Sigmoid colon (tissue), 7 donors: ENCODE measurements around the gene SNCAIP. TPM values are rescaled to one million over a fixed set of nuclear protein-coding genes. Genes with fewer than 3 reads are reported as not detected.

ENCODE experiments used
- DNase-seq: peaks from one replicate; pipeline ENCODE4 v3.0.0-alpha.2; 2019
- H3K27ac ChIP-seq, 4 donors: fragments of 200-600 bp; sonication (generic); one replicate each; pipeline ENCODE4 v1.5.1; 2016 to 2019; ENCODE audit warnings: mild to moderate bottlenecking in 1 of 4
- H3K27me3 ChIP-seq, 3 donors: fragments of 200-600 bp; sonication (generic); one replicate each; pipeline ENCODE4 v1.5.1; 2019; ENCODE audit warnings: mild to moderate bottlenecking in 1 of 3
- H3K36me3 ChIP-seq, 4 donors: fragments of 200-600 bp; sonication (generic); one replicate each; pipeline ENCODE4 v1.5.1; 2016 to 2019
- H3K4me1 ChIP-seq, 4 donors: fragments of 200-600 bp; sonication (generic); one replicate each; pipeline ENCODE4 v1.5.1; 2017 to 2019
- H3K4me3 ChIP-seq, 4 donors: fragments of 200-600 bp; sonication (generic); one replicate each; pipeline ENCODE4 v1.5.1; 2017 to 2019; ENCODE audit warnings: mild to moderate bottlenecking in 2 of 4, moderate library complexity in 1 of 4
- H3K9me3 ChIP-seq, 4 donors: fragments of 200-600 bp in 3 of 4; sonication (generic) in 3 of 4; one replicate each; pipeline versions ENCODE4 v1.5.1 to v1.6.1; 2013 to 2019
- EP300 ChIP-seq, 4 donors: sonication (generic); formaldehyde crosslinking; IDR thresholded peaks; one replicate each; pipeline ENCODE4 v1.6.1; 2017; ENCODE audit warnings: antibody characterized with exemption in 4 of 4
- POLR2A ChIP-seq, 2 donors: fragments of 450-650 bp; IDR thresholded peaks; one replicate each; pipeline ENCODE4 v1.6.1; 2016; ENCODE audit warnings: antibody characterized with exemption in 2 of 2, mild to moderate bottlenecking in 2 of 2, moderate library complexity in 2 of 2
- POLR2AphosphoS5 ChIP-seq, 4 donors: sonication (generic); formaldehyde crosslinking; IDR thresholded peaks; one replicate each; pipeline ENCODE4 v1.6.1; 2017; ENCODE audit warnings: antibody characterized with exemption in 4 of 4
- WGBS, 2 donors: extraction: QIAGEN DNeasy Blood & Tissue Kit; methylation state at CpG; one replicate each; pipeline ENCODE4 v1.1.7; 2013; 5-methylcytosine and 5-hydroxymethylcytosine counted together
- intact Hi-C: fragments of 100-400 bp; cut with DNase I; formaldehyde crosslinking; loops from one replicate; pipeline ENCODE4 v1.15.1; 2023
- polyA plus RNA-seq, 3 donors: library from polyadenylated mRNA; stranded (reverse); fragments of 200-250 nt; gene quantifications; one replicate each; pipeline ENCODE4 v1.2.3, GENCODE V29; 2013
- total RNA-seq, 4 donors: library from RNA; depleted of rRNA; stranded (reverse); fragments of >200 nt; gene quantifications; one replicate each; pipeline ENCODE4 v1.1.0, GENCODE V29; 2016
- TF ChIP-seq, protein P1 (sequence below), 4 experiments: fragments of 450-650 bp in 3 of 4; fragments of 200-600 bp in 1 of 4; IDR thresholded peaks; one replicate each; pipeline ENCODE4 v1.5.1; 2016 to 2019; ENCODE audit warnings: antibody characterized with exemption in 4 of 4, mild to moderate bottlenecking in 3 of 4, moderate library complexity in 2 of 4
- donor health status: healthy with polysubstance abuse.
- donor health status: Bipolar disorder and iron deficiency.
- donor health status: healthy.

Gene SNCAIP
- total and polyA plus RNA-seq, 7 donors = 1.2 to 4.3 (median 3.2) TPM; not detected in 1

DNA sequence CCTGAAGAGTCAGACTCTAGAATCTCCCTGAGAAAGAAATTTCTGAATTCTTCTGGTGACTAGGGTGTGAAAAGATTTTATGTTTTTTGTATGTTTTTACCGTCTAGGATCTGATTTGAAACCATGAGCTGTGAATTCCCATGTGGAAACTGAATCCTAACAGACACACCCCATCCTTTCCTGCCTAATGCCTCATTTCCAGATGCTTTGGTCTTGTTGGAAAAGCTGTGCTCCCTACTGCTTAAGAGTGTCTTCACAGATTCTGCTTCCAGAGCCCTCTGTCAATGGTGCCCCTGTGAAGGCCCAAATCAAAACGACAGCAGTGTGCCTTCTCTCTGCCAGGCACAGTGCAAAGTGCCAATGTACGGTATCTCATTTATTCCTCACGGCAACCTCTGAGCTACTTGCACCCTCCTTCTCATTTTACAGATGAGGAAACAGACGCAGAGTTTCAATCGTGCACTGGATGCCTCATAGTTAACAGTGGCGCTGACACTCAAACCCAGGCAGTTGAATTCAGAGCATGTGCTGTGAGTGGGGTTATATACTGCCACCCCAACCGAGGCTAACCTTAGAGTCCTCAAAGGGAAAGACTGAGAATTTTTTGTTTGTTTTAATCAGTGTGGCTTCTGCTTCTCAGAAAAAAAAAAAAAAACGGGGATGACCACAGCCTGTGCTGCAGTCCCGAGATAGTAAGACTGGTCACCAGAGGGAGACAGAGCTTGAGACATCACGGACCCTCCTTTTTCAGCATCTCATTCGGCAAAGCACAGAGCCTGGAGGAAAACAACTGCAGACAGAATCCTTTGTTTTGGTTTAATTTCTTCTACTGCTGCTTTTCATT, 188.4 kb downstream of the SNCAIP start:
- peak; percentile 70 for DNase-seq

DNA sequence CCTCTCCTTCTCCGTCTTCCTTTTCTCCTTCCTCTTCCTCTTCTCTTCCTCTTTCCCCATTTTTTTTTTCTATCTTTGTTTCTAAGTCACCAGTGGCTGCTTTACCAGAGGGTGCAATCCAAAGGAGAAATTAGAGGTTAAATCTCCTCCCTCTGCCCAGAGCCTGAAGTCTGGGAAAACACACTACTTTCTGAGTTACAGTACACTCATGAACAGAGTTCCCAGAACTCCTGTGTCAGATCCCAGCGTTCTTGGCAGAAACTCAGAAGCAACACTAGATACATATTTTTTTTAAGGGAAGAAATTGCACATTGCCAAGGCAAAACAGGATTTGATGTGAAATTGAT, 189.0 kb downstream of the SNCAIP start:
- DNase-seq = no peak
- no peak overlapping the region for H3K4me3 ChIP-seq

More for the DNA sequence above, 188.4 kb downstream of the SNCAIP start:
- Histone ChIP-seq H3K27me3 (no peaks in the 10 kb centered on the region), H3K4me3 (no peak overlapping the region), H3K9me3 (no peaks in the 10 kb centered on the region), H3K27ac (peak overlapping the region in 3 of 4 donors; percentile 2 to 45 (median 16)), H3K36me3 (no peaks in the 10 kb centered on the region), H3K4me1 (peaks cover 0 to 13% (median 4%) of the 10 kb centered on the region in 4 donors)
- TF ChIP-seq POLR2A (IDR thresholded peaks at IDR 0.05) (no peak), EP300 (IDR thresholded peaks at IDR 0.05) (no peak), POLR2AphosphoS5 (IDR thresholded peaks at IDR 0.05) (no peak)
- TF ChIP-seq, protein P1, sequence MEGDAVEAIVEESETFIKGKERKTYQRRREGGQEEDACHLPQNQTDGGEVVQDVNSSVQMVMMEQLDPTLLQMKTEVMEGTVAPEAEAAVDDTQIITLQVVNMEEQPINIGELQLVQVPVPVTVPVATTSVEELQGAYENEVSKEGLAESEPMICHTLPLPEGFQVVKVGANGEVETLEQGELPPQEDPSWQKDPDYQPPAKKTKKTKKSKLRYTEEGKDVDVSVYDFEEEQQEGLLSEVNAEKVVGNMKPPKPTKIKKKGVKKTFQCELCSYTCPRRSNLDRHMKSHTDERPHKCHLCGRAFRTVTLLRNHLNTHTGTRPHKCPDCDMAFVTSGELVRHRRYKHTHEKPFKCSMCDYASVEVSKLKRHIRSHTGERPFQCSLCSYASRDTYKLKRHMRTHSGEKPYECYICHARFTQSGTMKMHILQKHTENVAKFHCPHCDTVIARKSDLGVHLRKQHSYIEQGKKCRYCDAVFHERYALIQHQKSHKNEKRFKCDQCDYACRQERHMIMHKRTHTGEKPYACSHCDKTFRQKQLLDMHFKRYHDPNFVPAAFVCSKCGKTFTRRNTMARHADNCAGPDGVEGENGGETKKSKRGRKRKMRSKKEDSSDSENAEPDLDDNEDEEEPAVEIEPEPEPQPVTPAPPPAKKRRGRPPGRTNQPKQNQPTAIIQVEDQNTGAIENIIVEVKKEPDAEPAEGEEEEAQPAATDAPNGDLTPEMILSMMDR (IDR thresholded peaks at IDR 0.05) = peak in 1 of 4 experiments; percentile 56
- intact Hi-C loops = loop anchor here (5.0 to 10.0 kb wide), 2 partner anchors 867 to 1104 kb away; no protein-coding TSS in a partner anchor
- 56 to 65% methylated on average over 12 of the region's 12 CpGs for WGBS, 2 donors

DNA sequence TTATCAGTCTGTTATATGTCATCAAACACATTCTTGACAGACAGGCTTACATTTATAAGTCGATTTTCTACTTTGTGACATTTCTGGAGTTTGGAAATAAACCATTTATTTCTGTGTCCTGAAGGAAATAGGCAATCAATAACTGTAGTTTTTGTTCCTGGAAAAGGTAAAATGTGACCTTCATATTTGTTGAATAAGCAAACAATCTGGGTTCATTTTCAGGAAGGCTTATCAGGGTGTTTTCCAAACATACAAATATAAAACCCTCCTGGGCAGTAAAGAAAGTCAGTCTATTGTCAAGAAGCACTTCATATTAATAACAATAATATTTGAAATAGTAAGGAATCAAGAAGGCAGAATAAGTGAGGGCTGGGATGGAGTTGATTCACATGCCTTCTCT, 195.0 kb downstream of the SNCAIP start:
- no peaks in the 10 kb centered on the region for H3K9me3 ChIP-seq
- WGBS, 2 donors = 54 to 63% methylated on average over 1 of the region's 1 CpG
- TF ChIP-seq EP300 (IDR thresholded peaks at IDR 0.05) (no peak), POLR2A (IDR thresholded peaks at IDR 0.05) (no peak), POLR2AphosphoS5 (IDR thresholded peaks at IDR 0.05) (no peak)
- TF ChIP-seq, protein P1 (IDR thresholded peaks at IDR 0.05) = no peak
- intact Hi-C loops = loop anchor here (10.0 kb wide), 1 partner anchor 1098 kb away; no protein-coding TSS in a partner anchor
- no peaks in the 10 kb centered on the region for H3K36me3 ChIP-seq
- H3K27me3 ChIP-seq = no peaks in the 10 kb centered on the region
- H3K4me1 ChIP-seq = no peaks in the 10 kb centered on the region
- no peak for DNase-seq
- H3K4me3 ChIP-seq = no peak overlapping the region
- H3K27ac ChIP-seq = no peak overlapping the region

More for the DNA sequence above, 189.0 kb downstream of the SNCAIP start:
- WGBS, 2 donors = 60 to 73% methylated on average over 2 of the region's 2 CpGs
- TF ChIP-seq EP300 (IDR thresholded peaks at IDR 0.05) = no peak
- TF ChIP-seq, protein P1 (IDR thresholded peaks at IDR 0.05) = no peak
- TF ChIP-seq POLR2A (IDR thresholded peaks at IDR 0.05) = no peak
- no peak for TF ChIP-seq POLR2AphosphoS5 (IDR thresholded peaks at IDR 0.05)
- H3K27ac ChIP-seq = peak overlapping the region in 3 of 4 donors; percentile 2 to 45 (median 16)
- no peaks in the 10 kb centered on the region for H3K36me3 ChIP-seq
- no peaks in the 10 kb centered on the region for H3K9me3 ChIP-seq
- peaks cover 0 to 13% (median 4%) of the 10 kb centered on the region in 4 donors for H3K4me1 ChIP-seq
- no peaks in the 10 kb centered on the region for H3K27me3 ChIP-seq
- intact Hi-C loops = loop anchor here (5.0 to 10.0 kb wide), 2 partner anchors 866 to 1104 kb away; no protein-coding TSS in a partner anchor

DNA sequence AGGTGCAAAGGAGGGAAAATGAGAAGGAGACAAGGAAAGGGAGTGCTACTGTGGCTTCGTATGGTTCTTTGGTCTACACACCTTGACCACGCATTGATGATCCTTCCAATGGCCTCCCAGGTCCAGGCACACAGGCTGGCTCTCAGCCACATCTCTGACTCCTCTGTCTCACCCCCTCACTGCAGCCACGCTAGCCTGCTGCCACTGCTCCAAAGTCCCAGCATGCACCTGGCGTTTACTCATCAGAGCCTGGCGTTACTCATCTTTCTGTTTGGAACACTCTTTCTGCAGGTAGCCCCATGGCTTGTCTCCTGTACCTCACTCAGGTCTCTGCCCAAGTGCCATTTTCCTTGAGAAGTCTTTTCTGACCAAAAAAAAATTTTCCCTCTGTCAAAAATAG, 195.5 kb downstream of the SNCAIP start:
- no peak overlapping the region for H3K27ac ChIP-seq
- H3K36me3 ChIP-seq = no peaks in the 10 kb centered on the region
- TF ChIP-seq EP300 (IDR thresholded peaks at IDR 0.05) (no peak), POLR2AphosphoS5 (IDR thresholded peaks at IDR 0.05) (no peak)
- TF ChIP-seq, protein P1 (IDR thresholded peaks at IDR 0.05) = no peak
- no peak for DNase-seq
- H3K27me3 ChIP-seq = no peaks in the 10 kb centered on the region
- no peak overlapping the region for H3K4me3 ChIP-seq
- 90% methylated on average over 5 of the region's 5 CpGs for WGBS, 2 donors
- intact Hi-C loops = loop anchor here (10.0 kb wide), 1 partner anchor 1097 kb away; no protein-coding TSS in a partner anchor
- no peaks in the 10 kb centered on the region for H3K9me3 ChIP-seq
- H3K4me1 ChIP-seq = no peaks in the 10 kb centered on the region
